Fibroblast of lung (primary cell): ENCODE measurements around the gene PSMD8. TPM values are rescaled to one million over a fixed set of nuclear protein-coding genes. Genes with fewer than 3 reads are reported as not detected.

Experiments
- DNase-seq, 2 donors: peaks; one replicate each; pipeline versions ENCODE4 v3.0.0 to v3.0.0-alpha.2; 2010; ENCODE audit warnings: low read depth in 2 of 2
- H2AFZ ChIP-seq: 2 replicates; pipeline ENCODE4 v1.5.1; 2012; ENCODE audit warnings: low read length, control low read depth, inconsistent platforms
- H3K27ac ChIP-seq: 2 replicates; pipeline ENCODE4 v1.5.1; 2011; ENCODE audit warnings: low read length, control low read depth; ENCODE audit not compliant: insufficient read depth
- H3K27me3 ChIP-seq: 2 replicates; pipeline ENCODE4 v1.5.1; 2011; ENCODE audit warnings: mild to moderate bottlenecking, low read length; ENCODE audit not compliant: control insufficient read depth, insufficient read depth
- H3K36me3 ChIP-seq: 2 replicates; pipeline ENCODE4 v1.5.1; 2011; ENCODE audit warnings: low read length; ENCODE audit not compliant: control insufficient read depth, insufficient read depth
- H3K4me1 ChIP-seq: 2 replicates; pipeline ENCODE4 v1.5.1; 2011; ENCODE audit warnings: low read length; ENCODE audit not compliant: control insufficient read depth, insufficient read depth; ENCODE audit errors: extremely low read depth
- H3K4me2 ChIP-seq: 2 replicates; pipeline ENCODE4 v1.5.1; 2011; ENCODE audit warnings: low read length, control low read depth; ENCODE audit not compliant: insufficient read depth; ENCODE audit errors: extremely low read depth
- H3K4me3 ChIP-seq, 4 experiments: fragments of 200-600 bp in 1 of 4; sonication (generic) in 1 of 4; replicated peaks in 1 of 4; 2 replicates each; pipeline ENCODE4 v1.5.1; 2011 to 2016; ENCODE audit warnings: low read length in 4 of 4, low read depth in 3 of 4, mild to moderate bottlenecking in 3 of 4, control low read depth in 2 of 4, inconsistent platforms in 1 of 4, mixed read lengths in 1 of 4; ENCODE audit not compliant: insufficient read depth in 1 of 4; ENCODE audit errors: control extremely low read depth in 1 of 4
- H3K79me2 ChIP-seq: 2 replicates; pipeline ENCODE4 v1.5.1; 2012; ENCODE audit warnings: mild to moderate bottlenecking, low read length, inconsistent platforms; ENCODE audit not compliant: control insufficient read depth, insufficient read depth
- H3K9ac ChIP-seq: 2 replicates; pipeline ENCODE4 v1.5.1; 2011; ENCODE audit warnings: mild to moderate bottlenecking, low read length, control low read depth; ENCODE audit not compliant: insufficient read depth
- H3K9me3 ChIP-seq: 2 replicates; pipeline ENCODE4 v1.5.1; 2012; ENCODE audit warnings: low read depth, low read length; ENCODE audit not compliant: control insufficient read depth, insufficient read depth
- H4K20me1 ChIP-seq: 2 replicates; pipeline ENCODE4 v1.5.1; 2011; ENCODE audit warnings: low read length; ENCODE audit not compliant: control insufficient read depth, insufficient read depth; ENCODE audit errors: extremely low read depth
- CTCF ChIP-seq, 2 donors: IDR thresholded peaks in 1 of 2; conservative IDR thresholded peaks in 1 of 2; 1 replicate in 1 of 2; 2 replicates in 1 of 2; pipeline ENCODE4 v1.5.1; 2011 to 2012; ENCODE audit warnings: low read length in 2 of 2, control low read depth in 1 of 2, inconsistent platforms in 1 of 2, low read depth in 1 of 2, mild to moderate bottlenecking in 1 of 2
- EZH2 ChIP-seq: IDR thresholded peaks from 2 replicates; pipeline ENCODE4 v1.5.1; 2012; ENCODE audit warnings: low read length, control low read depth, mild to moderate bottlenecking; ENCODE audit errors: missing control alignments
- polyA plus RNA-seq, 2 donors: library from polyadenylated mRNA; depleted of rRNA in 1 of 2; stranded (reverse) in 1 of 2; unstranded in 1 of 2; fragments of >200 nt; gene quantifications; 2 replicates each; pipeline ENCODE4 v1.2.1, GENCODE V29; 2011 to 2012; ENCODE audit warnings: missing spikeins in 1 of 2
- total RNA-seq: library from RNA; depleted of rRNA; stranded (reverse); fragments of >200 nt; gene quantifications from 2 replicates; pipeline ENCODE4 v1.2.1, GENCODE V29; 2014

The PSMD8 gene
- total and polyA plus RNA-seq, 2 donors (not counting 1 experiment from before 2014, with no cell fraction given) = 217 to 287 TPM

GRCh38 chr19:38331728-38332127 is 42.6 kb upstream of the PSMD8 start:
- no peak overlapping the region for H3K4me2 ChIP-seq
- DNase-seq = no peak
- H3K27me3 ChIP-seq = no peaks in the 10 kb centered on the region
- peaks cover 4% of the 10 kb centered on the region for H3K36me3 ChIP-seq
- no peaks in the 10 kb centered on the region for H4K20me1 ChIP-seq
- H3K4me3 ChIP-seq = no peak overlapping the region
- no peak overlapping the region for H3K9ac ChIP-seq
- no peak overlapping the region for H2AFZ ChIP-seq
- no peaks in the 10 kb centered on the region for H3K79me2 ChIP-seq
- H3K9me3 ChIP-seq = no peaks in the 10 kb centered on the region
- no peak overlapping the region for H3K27ac ChIP-seq
- H3K4me1 ChIP-seq = no peaks in the 10 kb centered on the region
- no peak for TF ChIP-seq EZH2
- TF ChIP-seq CTCF (conservative IDR thresholded peaks at IDR 0.05 in 1 of 2, IDR thresholded peaks at IDR 0.05 in 1 of 2; ENCODE audit: low read depth in 1 of 2, low read length in 2 of 2) = no peak

- DNase-seq = no peak
- peaks cover 2% of the 10 kb centered on the region for H3K4me1 ChIP-seq
- no peak overlapping the region for H3K4me3 ChIP-seq
- no peaks in the 10 kb centered on the region for H3K36me3 ChIP-seq
- H3K4me2 ChIP-seq = no peak overlapping the region
- H4K20me1 ChIP-seq = no peaks in the 10 kb centered on the region
- H3K9me3 ChIP-seq = no peaks in the 10 kb centered on the region
- H2AFZ ChIP-seq = no peak overlapping the region
- TF ChIP-seq CTCF (conservative IDR thresholded peaks at IDR 0.05 in 1 of 2, IDR thresholded peaks at IDR 0.05 in 1 of 2; ENCODE audit: low read depth in 1 of 2, low read length in 2 of 2) (no peak), EZH2 (no peak)
- H3K27me3 ChIP-seq = no peaks in the 10 kb centered on the region
- H3K9ac ChIP-seq = no peak overlapping the region
- no peak overlapping the region for H3K27ac ChIP-seq
- H3K79me2 ChIP-seq = no peaks in the 10 kb centered on the region
These were observed 41.1 kb upstream of the PSMD8 start for GRCh38 chr19:38333245-38333644.

- H3K27ac ChIP-seq = peak overlapping the region; percentile 72
- no peaks in the 10 kb centered on the region for H3K36me3 ChIP-seq
- TF ChIP-seq EZH2 (no peak), CTCF (conservative IDR thresholded peaks at IDR 0.05 in 1 of 2, IDR thresholded peaks at IDR 0.05 in 1 of 2; ENCODE audit: low read depth in 1 of 2, low read length in 2 of 2) (no peak)
- H3K4me1 ChIP-seq = peaks cover 2% of the 10 kb centered on the region
- no peaks in the 10 kb centered on the region for H3K27me3 ChIP-seq
- peak overlapping the region; percentile 84 to 93 (median 92) for H3K4me3 ChIP-seq
- H2AFZ ChIP-seq = peak overlapping the region; percentile 96
- no peaks in the 10 kb centered on the region for H3K79me2 ChIP-seq
- DNase-seq = peak; percentile 92 to 93
- H4K20me1 ChIP-seq = no peaks in the 10 kb centered on the region
- H3K9ac ChIP-seq = peak overlapping the region; percentile 62
- peak overlapping the region; percentile 100 for H3K4me2 ChIP-seq
- H3K9me3 ChIP-seq = no peaks in the 10 kb centered on the region
These were observed 38.3 kb upstream of the PSMD8 start for GRCh38 chr19:38335949-38336637.
